ENCODE results near the gene MACROD2. TPM values are rescaled to one million over a fixed set of nuclear protein-coding genes. Genes with fewer than 3 reads are reported as not detected.

The MACROD2 gene
- total RNA-seq, 5 donors from 2014 or later (not counting 1 experiment from before 2014, with no cell fraction given) = 0.23 to 1.3 (median 0.51) TPM; not detected in 2

GRCh38 chr20:15171016-15171415 is 1175.7 kb downstream of the MACROD2 start:
- H3K27ac Mint-ChIP-seq = no peak overlapping the region
- no peaks in the 10 kb centered on the region for H3K4me1 Mint-ChIP-seq
- DNase-seq (no peak), ATAC-seq (replicated peaks in 1 of 4) (no peak)
- Histone ChIP-seq H3K27ac (ENCODE audit: low read length) (no peak overlapping the region), H3K27me3 (replicated peaks in 1 of 2; ENCODE audit: control insufficient read depth in 2 of 2, extremely low read depth in 1 of 2, insufficient read depth in 2 of 2, low read length in 1 of 2) (no peaks in the 10 kb centered on the region), H3K4me1 (ENCODE audit: control insufficient read depth in 1 of 2, extremely low read depth in 1 of 2, insufficient read depth in 2 of 2, low read length in 2 of 2) (no peaks in the 10 kb centered on the region), H3K4me3 (ENCODE audit: control insufficient read depth in 1 of 2, extremely low read depth in 1 of 2, low read length in 1 of 2) (no peak overlapping the region), H3K9me3 (no peaks in the 10 kb centered on the region), H3K36me3 (ENCODE audit: control insufficient read depth in 2 of 2, extremely low read depth in 1 of 2, insufficient read depth in 1 of 2, low read length in 1 of 2) (no peaks in the 10 kb centered on the region)
- H3K36me3 Mint-ChIP-seq = no peaks in the 10 kb centered on the region
- 50% methylated on average over 1 of the region's 3 CpGs for WGBS (ENCODE audit: insufficient coverage)
- CTCF ChIA-PET = no interaction called here
- no peaks in the 10 kb centered on the region for H3K27me3 Mint-ChIP-seq
- POLR2A ChIA-PET = no interaction called here
- peaks cover 4 to 17% (median 8%) of the 10 kb centered on the region in 3 donors for H3K9me3 Mint-ChIP-seq
- no peak overlapping the region for H3K4me3 Mint-ChIP-seq

- no peaks in the 10 kb centered on the region for H3K36me3 Mint-ChIP-seq
- H3K4me1 ChIP-seq (ENCODE audit: control insufficient read depth in 1 of 2, extremely low read depth in 1 of 2, insufficient read depth in 2 of 2, low read length in 2 of 2) = no peaks in the 10 kb centered on the region
- H3K4me3 Mint-ChIP-seq = no peak overlapping the region
- H3K9me3 Mint-ChIP-seq = peaks cover 3 to 11% (median 4%) of the 10 kb centered on the region in 3 donors
- no peak overlapping the region for H3K4me3 ChIP-seq (ENCODE audit: control insufficient read depth in 1 of 2, extremely low read depth in 1 of 2, low read length in 1 of 2)
- H3K27me3 Mint-ChIP-seq = no peaks in the 10 kb centered on the region
- ChIA-PET POLR2A (no interaction called here), CTCF (no interaction called here)
- no peaks in the 10 kb centered on the region for H3K27me3 ChIP-seq (replicated peaks in 1 of 2; ENCODE audit: control insufficient read depth in 2 of 2, extremely low read depth in 1 of 2, insufficient read depth in 2 of 2, low read length in 1 of 2)
- no peak overlapping the region for H3K27ac ChIP-seq (ENCODE audit: low read length)
- ATAC-seq (replicated peaks in 1 of 4) = no peak
- no peaks in the 10 kb centered on the region for H3K36me3 ChIP-seq (ENCODE audit: control insufficient read depth in 2 of 2, extremely low read depth in 1 of 2, insufficient read depth in 1 of 2, low read length in 1 of 2)
- no peak overlapping the region for H3K27ac Mint-ChIP-seq
- DNase-seq = no peak
- no peaks in the 10 kb centered on the region for H3K4me1 Mint-ChIP-seq
- no peaks in the 10 kb centered on the region for H3K9me3 ChIP-seq
- WGBS (ENCODE audit: insufficient coverage) = no CpG with 5 or more reads among the region's 4 CpGs
Measured at GRCh38 chr20:15176929-15177328, 1181.6 kb downstream of the MACROD2 start.

GRCh38 chr20:15178581-15178980 is 1183.3 kb downstream of the MACROD2 start:
- ChIA-PET POLR2A (interaction anchor here in 1 of 2 donors (0.6 kb wide), 1 partner anchor 15 kb away, joined by 3 read pairs; no protein-coding TSS in a partner anchor), CTCF (no interaction called here)
- no peak overlapping the region for H3K4me3 Mint-ChIP-seq
- no peaks in the 10 kb centered on the region for H3K36me3 ChIP-seq (ENCODE audit: control insufficient read depth in 2 of 2, extremely low read depth in 1 of 2, insufficient read depth in 1 of 2, low read length in 1 of 2)
- H3K9me3 ChIP-seq = no peaks in the 10 kb centered on the region
- no peak overlapping the region for H3K27ac ChIP-seq (ENCODE audit: low read length)
- H3K27me3 Mint-ChIP-seq = no peaks in the 10 kb centered on the region
- ATAC-seq (replicated peaks in 1 of 4) (no peak), DNase-seq (no peak)
- no peaks in the 10 kb centered on the region for H3K27me3 ChIP-seq (replicated peaks in 1 of 2; ENCODE audit: control insufficient read depth in 2 of 2, extremely low read depth in 1 of 2, insufficient read depth in 2 of 2, low read length in 1 of 2)
- no peak overlapping the region for H3K4me3 ChIP-seq (ENCODE audit: control insufficient read depth in 1 of 2, extremely low read depth in 1 of 2, low read length in 1 of 2)
- H3K36me3 Mint-ChIP-seq = no peaks in the 10 kb centered on the region
- peaks cover 3 to 11% (median 9%) of the 10 kb centered on the region in 3 donors for H3K9me3 Mint-ChIP-seq
- H3K27ac Mint-ChIP-seq = no peak overlapping the region
- no peaks in the 10 kb centered on the region for H3K4me1 ChIP-seq (ENCODE audit: control insufficient read depth in 1 of 2, extremely low read depth in 1 of 2, insufficient read depth in 2 of 2, low read length in 2 of 2)
- H3K4me1 Mint-ChIP-seq = no peaks in the 10 kb centered on the region

- CTCF ChIA-PET = no interaction called here
- Histone ChIP-seq H3K9me3 (no peaks in the 10 kb centered on the region), H3K27me3 (replicated peaks in 1 of 2; ENCODE audit: control insufficient read depth in 2 of 2, extremely low read depth in 1 of 2, insufficient read depth in 2 of 2, low read length in 1 of 2) (no peaks in the 10 kb centered on the region), H3K27ac (ENCODE audit: low read length) (no peak overlapping the region), H3K4me1 (ENCODE audit: control insufficient read depth in 1 of 2, extremely low read depth in 1 of 2, insufficient read depth in 2 of 2, low read length in 2 of 2) (no peaks in the 10 kb centered on the region), H3K4me3 (ENCODE audit: control insufficient read depth in 1 of 2, extremely low read depth in 1 of 2, low read length in 1 of 2) (no peak overlapping the region), H3K36me3 (ENCODE audit: control insufficient read depth in 2 of 2, extremely low read depth in 1 of 2, insufficient read depth in 1 of 2, low read length in 1 of 2) (no peaks in the 10 kb centered on the region)
- no peaks in the 10 kb centered on the region for H3K4me1 Mint-ChIP-seq
- POLR2A ChIA-PET = no interaction called here
- ATAC-seq (replicated peaks in 1 of 4) = no peak
- WGBS (ENCODE audit: insufficient coverage) = 100% methylated on average over 1 of the region's 2 CpGs
- DNase-seq = no peak
- peaks cover 3 to 9% (median 8%) of the 10 kb centered on the region in 3 donors for H3K9me3 Mint-ChIP-seq
- H3K27me3 Mint-ChIP-seq = no peaks in the 10 kb centered on the region
- no peaks in the 10 kb centered on the region for H3K36me3 Mint-ChIP-seq
- no peak overlapping the region for H3K27ac Mint-ChIP-seq
- no peak overlapping the region for H3K4me3 Mint-ChIP-seq
Measured at GRCh38 chr20:15179381-15179780, 1184.1 kb downstream of the MACROD2 start.

- Mint-ChIP-seq H3K36me3 (no peaks in the 10 kb centered on the region), H3K4me1 (no peaks in the 10 kb centered on the region), H3K9me3 (peaks cover 3 to 9% (median 8%) of the 10 kb centered on the region in 3 donors), H3K4me3 (no peak overlapping the region), H3K27ac (no peak overlapping the region), H3K27me3 (no peaks in the 10 kb centered on the region)
- H3K36me3 ChIP-seq (ENCODE audit: control insufficient read depth in 2 of 2, extremely low read depth in 1 of 2, insufficient read depth in 1 of 2, low read length in 1 of 2) = no peaks in the 10 kb centered on the region
- H3K9me3 ChIP-seq = no peaks in the 10 kb centered on the region
- ChIA-PET CTCF (no interaction called here), POLR2A (no interaction called here)
- H3K27ac ChIP-seq (ENCODE audit: low read length) = no peak overlapping the region
- H3K27me3 ChIP-seq (replicated peaks in 1 of 2; ENCODE audit: control insufficient read depth in 2 of 2, extremely low read depth in 1 of 2, insufficient read depth in 2 of 2, low read length in 1 of 2) = no peaks in the 10 kb centered on the region
- DNase-seq (no peak), ATAC-seq (replicated peaks in 1 of 4) (no peak)
- H3K4me3 ChIP-seq (ENCODE audit: control insufficient read depth in 1 of 2, extremely low read depth in 1 of 2, low read length in 1 of 2) = no peak overlapping the region
- WGBS (ENCODE audit: insufficient coverage) = 88% methylated on average over 1 of the region's 3 CpGs
- H3K4me1 ChIP-seq (ENCODE audit: control insufficient read depth in 1 of 2, extremely low read depth in 1 of 2, insufficient read depth in 2 of 2, low read length in 2 of 2) = no peaks in the 10 kb centered on the region
Measured at GRCh38 chr20:15179781-15180180, 1184.5 kb downstream of the MACROD2 start.

- Histone ChIP-seq H3K4me3 (ENCODE audit: control insufficient read depth in 1 of 2, extremely low read depth in 1 of 2, low read length in 1 of 2) (no peak overlapping the region), H3K4me1 (ENCODE audit: control insufficient read depth in 1 of 2, extremely low read depth in 1 of 2, insufficient read depth in 2 of 2, low read length in 2 of 2) (no peaks in the 10 kb centered on the region), H3K36me3 (ENCODE audit: control insufficient read depth in 2 of 2, extremely low read depth in 1 of 2, insufficient read depth in 1 of 2, low read length in 1 of 2) (no peaks in the 10 kb centered on the region), H3K27ac (ENCODE audit: low read length) (no peak overlapping the region), H3K27me3 (replicated peaks in 1 of 2; ENCODE audit: control insufficient read depth in 2 of 2, extremely low read depth in 1 of 2, insufficient read depth in 2 of 2, low read length in 1 of 2) (no peaks in the 10 kb centered on the region), H3K9me3 (no peaks in the 10 kb centered on the region)
- ATAC-seq (replicated peaks in 1 of 4) (no peak), DNase-seq (no peak)
- Mint-ChIP-seq H3K27me3 (no peaks in the 10 kb centered on the region), H3K4me3 (no peak overlapping the region), H3K27ac (no peak overlapping the region), H3K36me3 (no peaks in the 10 kb centered on the region), H3K9me3 (peaks cover 0 to 13% (median 2%) of the 10 kb centered on the region in 3 donors), H3K4me1 (no peaks in the 10 kb centered on the region)
- CTCF ChIA-PET = no interaction called here
- no CpG with 5 or more reads among the region's 3 CpGs for WGBS (ENCODE audit: insufficient coverage)
- POLR2A ChIA-PET = no interaction called here
Measured at GRCh38 chr20:15185322-15185721, 1190.0 kb downstream of the MACROD2 start.

- no peak for ATAC-seq (replicated peaks in 1 of 4)
- POLR2A ChIA-PET = no interaction called here
- no peak for DNase-seq
- Histone ChIP-seq H3K27ac (ENCODE audit: low read length) (no peak overlapping the region), H3K36me3 (ENCODE audit: control insufficient read depth in 2 of 2, extremely low read depth in 1 of 2, insufficient read depth in 1 of 2, low read length in 1 of 2) (no peaks in the 10 kb centered on the region), H3K9me3 (no peaks in the 10 kb centered on the region), H3K27me3 (replicated peaks in 1 of 2; ENCODE audit: control insufficient read depth in 2 of 2, extremely low read depth in 1 of 2, insufficient read depth in 2 of 2, low read length in 1 of 2) (no peaks in the 10 kb centered on the region), H3K4me3 (ENCODE audit: control insufficient read depth in 1 of 2, extremely low read depth in 1 of 2, low read length in 1 of 2) (no peak overlapping the region), H3K4me1 (ENCODE audit: control insufficient read depth in 1 of 2, extremely low read depth in 1 of 2, insufficient read depth in 2 of 2, low read length in 2 of 2) (no peaks in the 10 kb centered on the region)
- Mint-ChIP-seq H3K27me3 (no peaks in the 10 kb centered on the region), H3K4me3 (no peak overlapping the region), H3K4me1 (no peaks in the 10 kb centered on the region), H3K36me3 (no peaks in the 10 kb centered on the region), H3K9me3 (peaks cover 0 to 14% (median 2%) of the 10 kb centered on the region in 3 donors), H3K27ac (no peak overlapping the region)
- CTCF ChIA-PET = no interaction called here
- no CpG with 5 or more reads among the region's 2 CpGs for WGBS (ENCODE audit: insufficient coverage)
Measured at GRCh38 chr20:15185913-15186312, 1190.6 kb downstream of the MACROD2 start.

Data from T-cell (primary cell).